OCI-LY3 (cell line): Measurements from ENCODE around the gene CAMK2B.

Experiments
- H2AFZ ChIP-seq: fragments of 200-600, 300-600 bp; shearing (Covaris generic); 2 replicates; pipeline ENCODE4 v1.6.0; 2014; ENCODE audit warnings: antibody characterized with exemption, low read depth, low read length
- H3K27ac ChIP-seq: fragments of 200-600, 300-600 bp; sonication (generic); 2 replicates; pipeline ENCODE4 v1.5.1; 2014; ENCODE audit warnings: mild to moderate bottlenecking, low read length, moderate library complexity, mixed read lengths
- H3K27me3 ChIP-seq: fragments of 200-600, 300-600 bp; sonication (generic); 2 replicates; pipeline ENCODE4 v1.6.1; 2014; ENCODE audit warnings: low read depth, low read length, mixed read lengths
- H3K36me3 ChIP-seq: fragments of 200-600, 300-600 bp; sonication (generic); replicated peaks from 2 replicates; pipeline ENCODE3; 2014; ENCODE audit warnings: low read depth, low read length, mixed read lengths
- H3K4me1 ChIP-seq: fragments of 300-600, 200-600 bp; sonication (generic); 2 replicates; pipeline ENCODE4 v1.6.1; 2014; ENCODE audit warnings: low read length, mixed read lengths
- H3K4me2 ChIP-seq: fragments of 200-600, 300-600 bp; sonication (generic); 2 replicates; pipeline ENCODE4 v1.6.1; 2014; ENCODE audit warnings: low read length, mixed read lengths
- H3K4me3 ChIP-seq: fragments of 300-600, 200-600 bp; sonication (generic); 2 replicates; pipeline ENCODE4 v1.5.1; 2014; ENCODE audit warnings: antibody characterized with exemption, mild to moderate bottlenecking, low read length, moderate library complexity
- H3K79me2 ChIP-seq: fragments of 300-600, 200-600 bp; shearing (Covaris generic); 2 replicates; pipeline ENCODE4 v1.6.1; 2014; ENCODE audit warnings: mild to moderate bottlenecking, low read length, mixed read lengths
- H3K9ac ChIP-seq: fragments of 300-600, 200-600 bp; shearing (Covaris generic); 2 replicates; pipeline ENCODE4 v1.6.0; 2014; ENCODE audit warnings: mild to moderate bottlenecking, low read length, moderate library complexity
- H3K9me3 ChIP-seq: fragments of 200-600, 300-600 bp; shearing (Covaris generic); 2 replicates; pipeline ENCODE4 v1.6.1; 2014; ENCODE audit warnings: low read length, mixed read lengths; ENCODE audit not compliant: insufficient read depth
- H4K20me1 ChIP-seq: fragments of 200-600, 300-600 bp; sonication (generic); 2 replicates; pipeline ENCODE4 v1.6.1; 2016; ENCODE audit warnings: low read length, mixed read lengths; ENCODE audit not compliant: insufficient read depth
- CTCF ChIP-seq: fragments of 200-600, 300-600 bp; sonication (generic); IDR thresholded peaks from 2 replicates; pipeline ENCODE4 v1.5.1; 2014; ENCODE audit warnings: antibody characterized with exemption, low read length, low read depth
- EZH2phosphoT487 ChIP-seq: fragments of 200-600 bp; shearing (Covaris generic); IDR thresholded peaks from 2 replicates; pipeline ENCODE4 v1.6.1; 2018; ENCODE audit warnings: antibody characterized with exemption, mixed run types, low read depth

The CAMK2B gene

GRCh38 chr7:44290252-44290620 is 35.2 kb downstream of the CAMK2B start:
- Histone ChIP-seq H3K9me3 (no peaks in the 10 kb centered on the region), H3K9ac (no peak overlapping the region), H3K36me3 (no peaks in the 10 kb centered on the region), H4K20me1 (no peaks in the 10 kb centered on the region), H3K27ac (no peak overlapping the region), H3K4me2 (no peak overlapping the region), H3K27me3 (peaks cover 26% of the 10 kb centered on the region), H3K4me3 (no peak overlapping the region), H2AFZ (no peak overlapping the region), H3K4me1 (peaks cover 4% of the 10 kb centered on the region; the same call in 1 of the 2 replicates), H3K79me2 (no peaks in the 10 kb centered on the region)
- TF ChIP-seq EZH2phosphoT487, result no peak

- Histone ChIP-seq H3K27ac (no peak overlapping the region), H3K79me2 (no peaks in the 10 kb centered on the region), H3K4me1 (peaks cover 4% of the 10 kb centered on the region; the same call in 1 of the 2 replicates), H4K20me1 (no peaks in the 10 kb centered on the region), H3K36me3 (no peaks in the 10 kb centered on the region), H3K4me2 (no peak overlapping the region), H3K9me3 (no peaks in the 10 kb centered on the region), H2AFZ (no peak overlapping the region), H3K9ac (no peak overlapping the region), H3K4me3 (no peak overlapping the region), H3K27me3 (peaks cover 22% of the 10 kb centered on the region)
- TF ChIP-seq CTCF (no peak), EZH2phosphoT487 (no peak)
Measured at GRCh38 chr7:44289341-44290251, 35.8 kb downstream of the CAMK2B start.

GRCh38 chr7:44288811-44289340 is 36.5 kb downstream of the CAMK2B start:
- H3K79me2 ChIP-seq, result no peaks in the 10 kb centered on the region
- H3K9me3 ChIP-seq, result no peaks in the 10 kb centered on the region
- H2AFZ ChIP-seq, result no peak overlapping the region
- peaks cover 21% of the 10 kb centered on the region for H3K27me3 ChIP-seq
- no peak overlapping the region for H3K27ac ChIP-seq
- no peaks in the 10 kb centered on the region for H4K20me1 ChIP-seq
- no peak overlapping the region for H3K9ac ChIP-seq
- TF ChIP-seq EZH2phosphoT487, result no peak
- TF ChIP-seq CTCF, result no peak
- H3K4me2 ChIP-seq, result no peak overlapping the region
- H3K4me1 ChIP-seq, result peaks cover 4% of the 10 kb centered on the region; the same call in 1 of the 2 replicates
- no peaks in the 10 kb centered on the region for H3K36me3 ChIP-seq
- H3K4me3 ChIP-seq, result no peak overlapping the region

- Histone ChIP-seq H3K4me2 (no peak overlapping the region), H2AFZ (no peak overlapping the region), H3K36me3 (no peaks in the 10 kb centered on the region), H3K9ac (no peak overlapping the region), H3K27me3 (peaks cover 18% of the 10 kb centered on the region), H3K79me2 (no peaks in the 10 kb centered on the region), H4K20me1 (no peaks in the 10 kb centered on the region), H3K4me1 (peaks cover 3% of the 10 kb centered on the region; the same call in 1 of the 2 replicates), H3K9me3 (no peaks in the 10 kb centered on the region), H3K4me3 (no peak overlapping the region), H3K27ac (no peak overlapping the region)
- TF ChIP-seq EZH2phosphoT487, result no peak
- no peak for TF ChIP-seq CTCF
Measured at GRCh38 chr7:44288381-44288685, 37.1 kb downstream of the CAMK2B start.
